CD4-positive, CD25-positive, alpha-beta regulatory T cell (primary cell): ENCODE results near the gene RAD51B. TPM values are rescaled to one million over a fixed set of nuclear protein-coding genes. Genes with fewer than 3 reads are reported as not detected.
A peak's percentile ranks its signal among the peaks of the same experiment; 100 is the strongest.

Experiments
- ATAC-seq, 2 donors: fragments of 150-1000 bp; cut with Tn5 transposase; one replicate each; pipeline ENCODE4 v1.10.0; 2021; ENCODE audit warnings: low read depth in 2 of 2, moderate number of reproducible peaks in 2 of 2, moderate library complexity in 1 of 2
- DNase-seq, 3 donors: peaks; one replicate each; pipeline versions ENCODE4 v3.0.0 to v3.0.0-alpha.2; 2012 to 2022; ENCODE audit warnings: mixed read lengths in 1 of 3
- H3K27ac ChIP-seq: one replicate; pipeline ENCODE4 v1.7.0; 2013; ENCODE audit warnings: mild to moderate bottlenecking, low read length; ENCODE audit not compliant: insufficient read depth, poor library complexity, severe bottlenecking
- H3K27me3 ChIP-seq: one replicate; pipeline ENCODE4 v1.7.0; 2013; ENCODE audit warnings: low read length; ENCODE audit not compliant: control insufficient read depth, insufficient read depth
- H3K36me3 ChIP-seq: one replicate; pipeline ENCODE4 v1.7.0; 2013; ENCODE audit warnings: mild to moderate bottlenecking, low read length, moderate library complexity; ENCODE audit not compliant: control insufficient read depth, insufficient read depth
- H3K4me1 ChIP-seq: 2 replicates; pipeline ENCODE4 v1.7.0; 2013; ENCODE audit warnings: mild to moderate bottlenecking, low read length; ENCODE audit not compliant: insufficient read depth, control insufficient read depth, poor library complexity, severe bottlenecking
- H3K4me3 ChIP-seq: one replicate; pipeline ENCODE4 v1.7.0; 2013; ENCODE audit warnings: low read depth, mild to moderate bottlenecking, low read length, moderate library complexity
- H3K9me3 ChIP-seq, 2 experiments: 1 replicate in 1 of 2; 2 replicates in 1 of 2; pipeline ENCODE4 v1.7.0; 2013; ENCODE audit warnings: low read length in 2 of 2, mild to moderate bottlenecking in 1 of 2, moderate library complexity in 1 of 2; ENCODE audit not compliant: control insufficient read depth in 2 of 2
- H3K27ac Mint-ChIP-seq, 3 donors: one replicate each; pipeline ENCODE4 v1.8.0; 2020 to 2022; ENCODE audit warnings: mild to moderate bottlenecking in 3 of 3, mixed read lengths in 3 of 3, moderate library complexity in 2 of 3
- H3K27me3 Mint-ChIP-seq: one replicate; pipeline ENCODE4 v1.8.0; 2022; ENCODE audit warnings: mild to moderate bottlenecking, mixed read lengths
- H3K36me3 Mint-ChIP-seq: one replicate; pipeline ENCODE4 v1.8.0; 2020; ENCODE audit warnings: mixed read lengths
- H3K4me1 Mint-ChIP-seq, 4 donors: one replicate each; pipeline ENCODE4 v1.8.0; 2020 to 2022; ENCODE audit warnings: mixed read lengths in 4 of 4, mild to moderate bottlenecking in 1 of 4
- H3K4me3 Mint-ChIP-seq, 4 donors: one replicate each; pipeline ENCODE4 v1.8.0; 2020 to 2022; ENCODE audit warnings: mild to moderate bottlenecking in 4 of 4, mixed read lengths in 4 of 4, moderate library complexity in 3 of 4
- H3K9me3 Mint-ChIP-seq, 7 donors: one replicate each; pipeline ENCODE4 v1.8.0; 2020 to 2022; ENCODE audit warnings: mixed read lengths in 7 of 7, mild to moderate bottlenecking in 3 of 7, moderate library complexity in 2 of 7
- polyA plus RNA-seq, 4 donors: library from polyadenylated mRNA; unstranded; fragments of 300-500 nt; fragmentation: Illumina TruSeq; gene quantifications; one replicate each; pipeline ENCODE4 v1.2.3, GENCODE V29; 2021
- total RNA-seq: library from RNA; stranded (reverse); gene quantifications from one replicate; pipeline ENCODE4 v1.2.3, GENCODE V29; 2022

The RAD51B gene
- total and polyA plus RNA-seq, 5 donors from 2014 or later: 19.1 to 40.2 (median 28.1) TPM

- H3K36me3 Mint-ChIP-seq: peaks cover 10% of the 10 kb centered on the region
- peak overlapping the region in 1 of 3 donors; percentile 86 for H3K27ac Mint-ChIP-seq
- H3K9me3 Mint-ChIP-seq: no peaks in the 10 kb centered on the region
- H3K27me3 ChIP-seq: no peaks in the 10 kb centered on the region
- ATAC-seq: no peak
- no peaks in the 10 kb centered on the region for H3K36me3 ChIP-seq
- peaks cover 0 to 68% (median 14%) of the 10 kb centered on the region in 4 donors for H3K4me1 Mint-ChIP-seq
- no peaks in the 10 kb centered on the region for H3K27me3 Mint-ChIP-seq
- no peaks in the 10 kb centered on the region for H3K9me3 ChIP-seq
- no peak overlapping the region for H3K4me3 Mint-ChIP-seq
- peaks cover 14% of the 10 kb centered on the region for H3K4me1 ChIP-seq
- H3K27ac ChIP-seq: no peak overlapping the region
- no peak for DNase-seq
- no peak overlapping the region for H3K4me3 ChIP-seq
Observed at GRCh38 chr14:68499451-68499850, 679.9 kb downstream of the RAD51B start.

GRCh38 chr14:68501171-68501570 is 681.6 kb downstream of the RAD51B start:
- ATAC-seq (no peak), DNase-seq (no peak)
- no peaks in the 10 kb centered on the region for H3K9me3 ChIP-seq
- Mint-ChIP-seq H3K4me1 (peaks cover 3 to 68% (median 16%) of the 10 kb centered on the region in 4 donors), H3K4me3 (peak overlapping the region in 1 of 4 donors; percentile 35), H3K27ac (peak overlapping the region; percentile 38 to 76 (median 69)), H3K27me3 (no peaks in the 10 kb centered on the region), H3K9me3 (no peaks in the 10 kb centered on the region), H3K36me3 (peaks cover 10% of the 10 kb centered on the region)
- H3K4me1 ChIP-seq: peaks cover 28% of the 10 kb centered on the region
- H3K27me3 ChIP-seq: no peaks in the 10 kb centered on the region
- no peak overlapping the region for H3K4me3 ChIP-seq
- no peak overlapping the region for H3K27ac ChIP-seq
- no peaks in the 10 kb centered on the region for H3K36me3 ChIP-seq

- Histone ChIP-seq H3K36me3 (no peaks in the 10 kb centered on the region), H3K27me3 (no peaks in the 10 kb centered on the region), H3K27ac (no peak overlapping the region), H3K4me1 (peaks cover 33% of the 10 kb centered on the region), H3K9me3 (no peaks in the 10 kb centered on the region), H3K4me3 (no peak overlapping the region)
- Mint-ChIP-seq H3K9me3 (no peaks in the 10 kb centered on the region), H3K27ac (peak overlapping the region in 2 of 3 donors; percentile 69 to 76), H3K36me3 (peaks cover 10% of the 10 kb centered on the region), H3K4me3 (peak overlapping the region in 1 of 4 donors; percentile 35), H3K27me3 (no peaks in the 10 kb centered on the region), H3K4me1 (peaks cover 8 to 69% (median 21%) of the 10 kb centered on the region in 4 donors)
- ATAC-seq (no peak), DNase-seq (no peak)
Observed at GRCh38 chr14:68501614-68502052, 682.1 kb downstream of the RAD51B start.

GRCh38 chr14:68502230-68502629 is 682.7 kb downstream of the RAD51B start:
- ATAC-seq: no peak
- H3K4me3 ChIP-seq: no peak overlapping the region
- H3K9me3 ChIP-seq: no peaks in the 10 kb centered on the region
- H3K4me3 Mint-ChIP-seq: no peak overlapping the region
- peaks cover 39% of the 10 kb centered on the region for H3K4me1 ChIP-seq
- no peak overlapping the region for H3K27ac ChIP-seq
- no peak overlapping the region for H3K27ac Mint-ChIP-seq
- no peaks in the 10 kb centered on the region for H3K9me3 Mint-ChIP-seq
- H3K27me3 Mint-ChIP-seq: no peaks in the 10 kb centered on the region
- peaks cover 10% of the 10 kb centered on the region for H3K36me3 Mint-ChIP-seq
- no peaks in the 10 kb centered on the region for H3K27me3 ChIP-seq
- no peak for DNase-seq
- H3K36me3 ChIP-seq: no peaks in the 10 kb centered on the region
- H3K4me1 Mint-ChIP-seq: peaks cover 14 to 72% (median 27%) of the 10 kb centered on the region in 4 donors

- H3K27me3 ChIP-seq: no peaks in the 10 kb centered on the region
- ATAC-seq (no peak), DNase-seq (no peak)
- H3K4me3 ChIP-seq: no peak overlapping the region
- no peak overlapping the region for H3K27ac ChIP-seq
- Mint-ChIP-seq H3K4me3 (peak overlapping the region in 1 of 4 donors; percentile 36), H3K27ac (peak overlapping the region in 2 of 3 donors; percentile 62 to 87), H3K9me3 (no peaks in the 10 kb centered on the region), H3K4me1 (peaks cover 17 to 83% (median 33%) of the 10 kb centered on the region in 4 donors), H3K36me3 (peaks cover 3% of the 10 kb centered on the region), H3K27me3 (no peaks in the 10 kb centered on the region)
- H3K4me1 ChIP-seq: peaks cover 49% of the 10 kb centered on the region
- no peaks in the 10 kb centered on the region for H3K9me3 ChIP-seq
- no peaks in the 10 kb centered on the region for H3K36me3 ChIP-seq
Observed at GRCh38 chr14:68503186-68503825, 683.7 kb downstream of the RAD51B start.

- no peaks in the 10 kb centered on the region for H3K36me3 Mint-ChIP-seq
- H3K27me3 ChIP-seq: no peaks in the 10 kb centered on the region
- H3K4me3 Mint-ChIP-seq: peak overlapping the region in 2 of 4 donors; percentile 7 to 16
- peak overlapping the region; percentile 51 to 87 (median 52) for H3K27ac Mint-ChIP-seq
- no peak overlapping the region for H3K4me3 ChIP-seq
- no peaks in the 10 kb centered on the region for H3K9me3 ChIP-seq
- DNase-seq (no peak), ATAC-seq (no peak)
- no peaks in the 10 kb centered on the region for H3K27me3 Mint-ChIP-seq
- H3K4me1 Mint-ChIP-seq: peaks cover 19 to 93% (median 33%) of the 10 kb centered on the region in 4 donors
- no peak overlapping the region for H3K27ac ChIP-seq
- no peaks in the 10 kb centered on the region for H3K36me3 ChIP-seq
- peaks cover 50% of the 10 kb centered on the region for H3K4me1 ChIP-seq
- H3K9me3 Mint-ChIP-seq: no peaks in the 10 kb centered on the region
Observed at GRCh38 chr14:68504861-68505260, 685.3 kb downstream of the RAD51B start.

GRCh38 chr14:68506021-68506644 is 686.6 kb downstream of the RAD51B start:
- Histone ChIP-seq H3K9me3 (no peaks in the 10 kb centered on the region), H3K4me1 (peaks cover 47% of the 10 kb centered on the region), H3K36me3 (no peaks in the 10 kb centered on the region), H3K4me3 (peak overlapping the region; percentile 72), H3K27ac (peak overlapping the region; percentile 64), H3K27me3 (no peaks in the 10 kb centered on the region)
- Mint-ChIP-seq H3K4me3 (peak overlapping the region; percentile 35 to 76 (median 67)), H3K9me3 (no peaks in the 10 kb centered on the region), H3K27ac (peak overlapping the region; percentile 87 to 99 (median 89)), H3K36me3 (no peaks in the 10 kb centered on the region), H3K27me3 (no peaks in the 10 kb centered on the region), H3K4me1 (peaks cover 18 to 94% (median 32%) of the 10 kb centered on the region in 4 donors)
- no peak for ATAC-seq
- no peak for DNase-seq
